Suppressor macrophage treated with lipopolysaccharide for 4 hours (primary cell): ENCODE results near the gene CCL4L2.
"Not testable (repeated sequence)": the region's sequence is repeated elsewhere in the genome, so short reads cannot be mapped to it uniquely, and the experiment has no call there.

ENCODE experiments used
- DNase-seq: peaks from one replicate; pipeline ENCODE4 v3.0.0-alpha.2; 2020

CCL4L2 gene

GRCh38 chr17:36195434-36196130 is 15.3 kb upstream of the CCL4L2 start:
- peak; percentile 76 for DNase-seq

DNA sequence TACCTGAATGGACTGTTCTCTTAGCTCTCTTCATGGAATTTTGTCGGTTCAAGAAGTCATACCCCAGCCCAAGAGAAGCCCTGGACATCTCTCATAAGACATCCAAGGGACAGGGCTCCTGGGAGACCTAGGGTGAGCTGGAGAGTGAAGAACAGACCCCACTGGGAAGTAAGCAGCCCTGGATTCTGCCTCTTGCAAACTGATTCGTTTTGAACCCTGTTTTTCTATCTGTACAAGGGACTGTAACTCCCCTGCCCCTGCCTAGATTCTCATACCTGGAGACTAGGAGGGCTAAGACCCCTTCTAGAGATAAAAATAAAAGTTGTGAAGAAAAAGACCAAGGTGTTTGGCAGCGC is 14.8 kb upstream of the CCL4L2 start:
- DNase-seq, result no peak

- DNase-seq, result peak; percentile 100
Observed at GRCh38 chr17:36197387-36197703, 13.5 kb upstream of the CCL4L2 start.

- peak; percentile 98 for DNase-seq
Observed at GRCh38 chr17:36198831-36199465, 11.9 kb upstream of the CCL4L2 start.

GRCh38 chr17:36201102-36201501 is 9.8 kb upstream of the CCL4L2 start:
- DNase-seq, result not testable (repeated sequence)

DNA sequence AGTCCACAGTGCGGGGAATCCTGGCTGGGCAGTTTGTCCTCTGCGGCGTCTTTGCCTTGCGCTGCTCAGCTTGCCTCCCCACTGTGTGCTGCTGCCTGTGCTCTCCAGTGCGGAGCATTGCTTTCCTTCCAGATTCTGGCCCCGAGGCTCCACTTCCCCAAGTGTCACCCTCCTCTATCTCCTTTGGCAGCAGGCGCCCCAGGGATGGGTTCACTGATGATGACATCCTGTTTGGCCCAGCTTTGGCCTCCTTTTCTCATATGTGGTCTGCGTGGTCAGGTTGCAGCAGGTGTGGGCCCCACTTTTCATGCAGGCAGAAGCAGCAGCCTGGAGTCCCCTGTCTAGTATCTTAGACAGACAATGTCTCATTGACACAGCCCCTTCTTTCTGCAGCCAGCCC is 9.4 kb upstream of the CCL4L2 start:
- peak; percentile 58 for DNase-seq

GRCh38 chr17:36203335-36203734 is 7.5 kb upstream of the CCL4L2 start:
- peak; percentile 75 for DNase-seq

- DNase-seq, result peak; percentile 9
Observed at GRCh38 chr17:36204724-36205500, 6.0 kb upstream of the CCL4L2 start.

- DNase-seq, result peak; percentile 39
Observed at GRCh38 chr17:36205637-36206485, 5.0 kb upstream of the CCL4L2 start.

GRCh38 chr17:36206486-36206821 is 4.4 kb upstream of the CCL4L2 start:
- DNase-seq, result peak; percentile 23

DNA sequence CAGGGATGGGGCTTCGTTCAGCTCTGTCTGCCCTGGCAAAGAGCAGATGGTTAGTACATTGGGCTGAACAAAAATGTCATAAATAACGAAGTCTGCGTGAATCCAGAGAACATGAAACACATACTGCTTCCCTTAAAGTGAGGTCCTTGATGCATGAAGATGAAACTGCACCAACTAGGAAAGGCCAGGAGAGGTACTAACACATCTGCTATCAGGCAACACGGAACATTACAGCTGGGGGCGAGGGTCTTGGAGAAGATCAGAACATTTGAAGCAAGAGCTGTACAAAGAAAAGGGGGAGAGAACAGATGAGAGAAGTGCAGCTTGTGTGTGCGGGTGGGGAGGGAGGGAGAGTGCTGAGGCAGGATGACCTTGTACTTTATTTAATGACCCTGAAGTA is 3.5 kb upstream of the CCL4L2 start:
- not testable (repeated sequence) for DNase-seq

DNA sequence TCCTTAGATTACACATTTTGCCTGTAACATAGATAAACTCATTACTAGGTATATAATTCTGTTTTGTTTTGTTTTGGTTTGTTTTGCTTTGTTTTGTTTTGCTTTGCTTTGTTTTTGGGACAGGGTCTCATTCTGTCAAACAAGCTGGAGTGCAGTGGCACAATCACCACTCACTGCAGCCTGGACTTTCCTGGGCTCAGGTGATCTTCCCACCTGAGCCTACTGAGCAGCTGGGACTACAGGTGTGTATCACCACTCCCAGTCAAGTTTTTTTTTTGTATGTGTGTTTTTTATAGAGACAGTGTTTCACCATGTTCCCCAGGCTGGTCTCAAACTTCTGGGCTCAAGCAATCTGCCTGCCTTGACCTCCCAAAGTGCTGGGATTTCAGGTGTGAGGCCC is 1.3 kb upstream of the CCL4L2 start:
- DNase-seq, result no peak

- peak; percentile 96 for DNase-seq
Observed at GRCh38 chr17:36211484-36212271, 815 bp downstream of the CCL4L2 start.

GRCh38 chr17:36212272-36212605 is 1.4 kb downstream of the CCL4L2 start:
- no peak for DNase-seq

- peak; percentile 83 for DNase-seq
Observed at GRCh38 chr17:36212966-36213365, 2.1 kb downstream of the CCL4L2 start.

GRCh38 chr17:36213695-36214094 is 2.8 kb downstream of the CCL4L2 start:
- DNase-seq, result peak; percentile 23

GRCh38 chr17:36214918-36215317 is 4.1 kb downstream of the CCL4L2 start:
- peak; percentile 41 for DNase-seq

DNA sequence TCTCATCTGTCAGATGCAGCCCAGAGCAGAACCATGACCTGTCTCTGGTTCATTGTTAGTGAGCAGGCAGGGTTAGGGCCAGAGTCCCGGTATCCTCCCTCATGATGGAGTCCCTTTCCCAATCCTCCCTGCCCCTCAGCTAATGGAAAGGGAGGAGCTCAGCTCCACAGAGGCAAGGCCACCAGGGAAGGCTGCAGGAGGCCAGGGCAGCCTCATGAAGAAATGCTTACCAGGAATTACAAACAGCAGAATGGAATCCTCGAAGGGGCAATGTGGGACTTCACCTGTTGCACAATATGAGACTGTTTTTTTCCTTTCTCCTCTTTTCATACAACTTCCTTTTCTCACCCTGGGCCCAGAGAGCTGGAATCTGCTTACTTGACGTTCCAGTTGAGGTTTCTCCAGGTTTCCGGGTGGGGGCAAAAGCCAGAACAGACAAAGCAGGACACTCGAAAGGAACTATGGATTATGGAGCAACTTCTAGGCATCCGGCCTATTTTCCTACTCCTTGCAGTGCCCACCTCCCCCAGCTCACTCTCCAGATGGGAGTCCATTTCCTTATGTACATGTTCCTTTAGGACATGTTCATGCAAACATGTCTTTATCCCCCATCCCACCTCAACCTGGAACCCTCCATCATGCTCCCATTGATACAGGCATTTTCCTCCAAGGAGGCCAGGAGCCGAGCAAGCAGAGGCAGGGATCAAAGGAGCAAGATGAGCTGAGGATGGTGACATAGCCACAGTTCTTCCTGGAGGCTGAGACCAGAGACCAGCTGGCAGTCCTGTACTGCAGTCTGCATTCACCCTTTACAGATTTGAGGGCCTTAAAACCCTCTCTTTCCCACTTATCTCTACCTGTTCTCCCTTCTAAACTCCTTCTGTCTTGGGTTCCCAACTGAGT is 4.8 kb downstream of the CCL4L2 start:
- DNase-seq, result peak; percentile 89

DNA sequence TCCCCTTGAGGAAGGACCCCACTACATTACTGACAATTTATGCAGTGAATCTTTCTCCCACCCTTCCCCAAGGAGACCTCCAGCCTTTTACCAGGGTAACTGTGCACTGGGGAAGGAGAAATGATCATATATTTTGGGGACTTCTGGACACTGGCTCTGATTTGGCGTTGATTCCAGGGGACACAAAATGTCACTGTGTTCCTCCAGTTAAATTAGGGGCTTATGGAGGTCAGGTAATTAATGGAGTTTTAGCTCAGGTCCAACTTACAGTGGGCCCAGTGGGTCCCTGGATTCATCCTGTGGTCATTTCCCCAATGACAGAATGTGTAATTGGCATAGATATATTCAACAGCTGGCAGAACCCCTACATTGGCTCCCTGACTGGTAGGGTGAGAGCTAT is 8.7 kb downstream of the CCL4L2 start:
- DNase-seq, result not testable (repeated sequence)

DNA sequence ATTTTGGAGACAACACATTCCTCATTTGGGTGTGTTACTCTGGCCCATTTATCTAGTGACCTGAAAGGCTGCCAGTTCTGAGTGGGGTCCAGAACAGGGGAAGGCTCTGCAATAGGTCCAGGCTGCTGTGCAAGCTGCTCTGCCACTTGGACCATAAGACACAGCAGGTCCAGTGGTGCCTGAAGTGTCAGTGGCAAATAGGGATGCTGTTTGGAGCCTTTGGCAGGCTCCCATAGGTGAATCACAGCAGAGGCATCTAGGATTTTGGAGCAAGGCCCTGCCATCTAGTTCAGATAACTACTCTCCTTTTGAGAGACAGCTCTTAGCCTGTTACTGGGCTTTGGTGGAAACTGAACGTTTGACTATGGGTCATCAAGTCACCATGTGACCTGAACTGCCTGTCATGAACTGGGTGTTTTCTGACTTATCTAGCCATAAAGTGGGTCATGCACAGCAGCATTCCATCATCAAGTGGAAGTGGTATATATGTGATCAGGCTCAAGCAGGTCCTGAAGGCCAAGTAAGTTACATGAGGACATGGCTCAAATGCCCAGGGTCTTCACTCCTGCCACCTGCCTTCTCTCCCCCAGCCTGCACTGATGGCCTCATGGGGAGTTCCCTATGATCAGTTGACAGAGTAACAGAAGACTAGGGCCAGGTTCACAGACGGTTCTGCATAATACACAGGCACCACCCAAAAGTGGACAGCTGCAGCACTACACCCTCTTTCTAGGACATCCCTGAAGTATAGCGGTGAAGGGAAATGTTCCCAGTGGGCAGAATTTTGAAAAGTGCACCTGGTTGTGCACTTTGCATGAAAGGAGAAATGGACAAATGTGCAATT is 10.1 kb downstream of the CCL4L2 start:
- DNase-seq, result peak; percentile 42
